ENCODE measurements around the gene PPP2R2B. TPM values are rescaled to one million over a fixed set of nuclear protein-coding genes. Genes with fewer than 3 reads are reported as not detected.

The PPP2R2B gene
- total RNA-seq, 1 experiment from 2014 or later: 20.3 TPM

DNA sequence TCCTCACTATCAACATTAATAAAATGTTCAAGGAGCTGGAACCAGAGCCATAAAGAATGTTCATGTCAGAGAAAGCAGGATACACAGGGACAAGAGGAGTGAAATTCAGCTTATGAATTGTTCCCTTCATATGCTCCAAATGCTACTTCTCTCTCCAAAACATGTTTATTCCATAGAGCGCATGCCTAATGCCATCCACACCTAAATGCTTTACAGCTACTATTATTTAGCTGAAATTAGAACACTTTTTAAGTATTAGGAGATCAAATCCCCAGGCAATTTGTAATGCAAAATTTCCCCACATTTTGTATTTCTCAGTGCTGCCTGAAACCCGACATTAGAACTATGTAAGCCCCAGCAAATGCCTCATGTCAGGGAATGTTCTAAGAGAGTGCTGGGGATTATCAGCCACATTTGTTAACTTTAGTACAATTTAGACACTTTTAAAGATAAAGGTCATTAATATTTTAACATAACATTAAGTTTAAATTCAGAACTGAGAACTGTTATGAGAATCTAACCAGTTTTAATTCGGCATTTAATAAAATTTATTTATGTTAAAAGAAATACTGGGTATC is 75.5 kb downstream of the PPP2R2B start (continued):
- no peak for TF ChIP-seq ZNF121 (CRISPR knock-in tag; IDR thresholded peaks at IDR 0.05)

DNA sequence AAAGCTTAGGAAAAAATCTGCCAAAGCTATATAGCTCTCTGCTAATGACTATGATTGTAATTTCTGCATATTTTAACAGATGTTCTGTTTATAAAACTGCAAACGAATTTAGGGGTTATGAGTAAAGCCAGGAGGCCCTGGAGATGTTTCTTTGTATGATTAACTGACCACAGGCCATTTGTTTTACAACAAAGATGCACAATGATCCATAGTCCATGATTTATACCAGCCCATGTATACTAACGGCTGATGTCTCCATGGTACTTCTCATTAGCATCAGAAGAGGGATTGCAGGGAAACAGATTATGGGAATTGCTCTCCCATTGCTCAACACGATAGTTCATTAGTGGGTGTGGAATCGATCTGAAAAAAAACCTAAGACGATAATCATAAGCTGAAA is 78.9 kb downstream of the PPP2R2B start:
- CTCF ChIA-PET: interaction anchor here (1.4 kb wide), 1 partner anchor 19 kb away, joined by 3 read pairs; no protein-coding TSS in a partner anchor
- ATAC-seq (no peak), DNase-seq (ENCODE audit: low spot score) (no peak)
- H3K4me1 Mint-ChIP-seq: peaks cover 72% of the 10 kb centered on the region
- no peak for TF ChIP-seq ZBTB21 (CRISPR knock-in tag; IDR thresholded peaks at IDR 0.05; ENCODE audit: borderline replicate concordance)
- TF ChIP-seq, protein P1, sequence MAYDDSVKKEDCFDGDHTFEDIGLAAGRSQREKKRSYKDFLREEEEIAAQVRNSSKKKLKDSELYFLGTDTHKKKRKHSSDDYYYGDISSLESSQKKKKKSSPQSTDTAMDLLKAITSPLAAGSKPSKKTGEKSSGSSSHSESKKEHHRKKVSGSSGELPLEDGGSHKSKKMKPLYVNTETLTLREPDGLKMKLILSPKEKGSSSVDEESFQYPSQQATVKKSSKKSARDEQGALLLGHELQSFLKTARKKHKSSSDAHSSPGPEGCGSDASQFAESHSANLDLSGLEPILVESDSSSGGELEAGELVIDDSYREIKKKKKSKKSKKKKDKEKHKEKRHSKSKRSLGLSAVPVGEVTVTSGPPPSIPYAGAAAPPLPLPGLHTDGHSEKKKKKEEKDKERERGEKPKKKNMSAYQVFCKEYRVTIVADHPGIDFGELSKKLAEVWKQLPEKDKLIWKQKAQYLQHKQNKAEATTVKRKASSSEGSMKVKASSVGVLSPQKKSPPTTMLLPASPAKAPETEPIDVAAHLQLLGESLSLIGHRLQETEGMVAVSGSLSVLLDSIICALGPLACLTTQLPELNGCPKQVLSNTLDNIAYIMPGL (CRISPR knock-in tag; IDR thresholded peaks at IDR 0.05): no peak
- TF ChIP-seq, protein P2, sequence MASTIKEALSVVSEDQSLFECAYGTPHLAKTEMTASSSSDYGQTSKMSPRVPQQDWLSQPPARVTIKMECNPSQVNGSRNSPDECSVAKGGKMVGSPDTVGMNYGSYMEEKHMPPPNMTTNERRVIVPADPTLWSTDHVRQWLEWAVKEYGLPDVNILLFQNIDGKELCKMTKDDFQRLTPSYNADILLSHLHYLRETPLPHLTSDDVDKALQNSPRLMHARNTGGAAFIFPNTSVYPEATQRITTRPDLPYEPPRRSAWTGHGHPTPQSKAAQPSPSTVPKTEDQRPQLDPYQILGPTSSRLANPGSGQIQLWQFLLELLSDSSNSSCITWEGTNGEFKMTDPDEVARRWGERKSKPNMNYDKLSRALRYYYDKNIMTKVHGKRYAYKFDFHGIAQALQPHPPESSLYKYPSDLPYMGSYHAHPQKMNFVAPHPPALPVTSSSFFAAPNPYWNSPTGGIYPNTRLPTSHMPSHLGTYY (CRISPR knock-in tag; IDR thresholded peaks at IDR 0.05): no peak
- TF ChIP-seq, protein P3, sequence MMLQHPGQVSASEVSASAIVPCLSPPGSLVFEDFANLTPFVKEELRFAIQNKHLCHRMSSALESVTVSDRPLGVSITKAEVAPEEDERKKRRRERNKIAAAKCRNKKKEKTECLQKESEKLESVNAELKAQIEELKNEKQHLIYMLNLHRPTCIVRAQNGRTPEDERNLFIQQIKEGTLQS (CRISPR knock-in tag; conservative IDR thresholded peaks at IDR 0.05): no peak
- no peak for TF ChIP-seq ZNF121 (CRISPR knock-in tag; IDR thresholded peaks at IDR 0.05)
- TF ChIP-seq, protein P4, sequence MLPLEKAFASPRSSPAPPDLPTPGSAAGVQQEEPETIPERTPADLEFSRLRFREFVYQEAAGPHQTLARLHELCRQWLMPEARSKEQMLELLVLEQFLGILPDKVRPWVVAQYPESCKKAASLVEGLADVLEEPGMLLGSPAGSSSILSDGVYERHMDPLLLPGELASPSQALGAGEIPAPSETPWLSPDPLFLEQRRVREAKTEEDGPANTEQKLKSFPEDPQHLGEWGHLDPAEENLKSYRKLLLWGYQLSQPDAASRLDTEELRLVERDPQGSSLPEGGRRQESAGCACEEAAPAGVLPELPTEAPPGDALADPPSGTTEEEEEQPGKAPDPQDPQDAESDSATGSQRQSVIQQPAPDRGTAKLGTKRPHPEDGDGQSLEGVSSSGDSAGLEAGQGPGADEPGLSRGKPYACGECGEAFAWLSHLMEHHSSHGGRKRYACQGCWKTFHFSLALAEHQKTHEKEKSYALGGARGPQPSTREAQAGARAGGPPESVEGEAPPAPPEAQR (CRISPR knock-in tag; IDR thresholded peaks at IDR 0.05): no peak
- no peak for TF ChIP-seq NFATC4 (CRISPR knock-in tag; IDR thresholded peaks at IDR 0.05)
- TF ChIP-seq, protein P5, sequence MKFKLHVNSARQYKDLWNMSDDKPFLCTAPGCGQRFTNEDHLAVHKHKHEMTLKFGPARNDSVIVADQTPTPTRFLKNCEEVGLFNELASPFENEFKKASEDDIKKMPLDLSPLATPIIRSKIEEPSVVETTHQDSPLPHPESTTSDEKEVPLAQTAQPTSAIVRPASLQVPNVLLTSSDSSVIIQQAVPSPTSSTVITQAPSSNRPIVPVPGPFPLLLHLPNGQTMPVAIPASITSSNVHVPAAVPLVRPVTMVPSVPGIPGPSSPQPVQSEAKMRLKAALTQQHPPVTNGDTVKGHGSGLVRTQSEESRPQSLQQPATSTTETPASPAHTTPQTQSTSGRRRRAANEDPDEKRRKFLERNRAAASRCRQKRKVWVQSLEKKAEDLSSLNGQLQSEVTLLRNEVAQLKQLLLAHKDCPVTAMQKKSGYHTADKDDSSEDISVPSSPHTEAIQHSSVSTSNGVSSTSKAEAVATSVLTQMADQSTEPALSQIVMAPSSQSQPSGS (CRISPR knock-in tag; IDR thresholded peaks at IDR 0.05; ENCODE audit: borderline replicate concordance, low read depth): no peak
- no peak for TF ChIP-seq EMX1 (CRISPR knock-in tag; IDR thresholded peaks at IDR 0.05)
- TF ChIP-seq CBFB (CRISPR knock-in tag; IDR thresholded peaks at IDR 0.05; ENCODE audit: low read depth): no peak
- TF ChIP-seq JAZF1 (CRISPR knock-in tag; IDR thresholded peaks at IDR 0.05): no peak
- TF ChIP-seq, protein P6, sequence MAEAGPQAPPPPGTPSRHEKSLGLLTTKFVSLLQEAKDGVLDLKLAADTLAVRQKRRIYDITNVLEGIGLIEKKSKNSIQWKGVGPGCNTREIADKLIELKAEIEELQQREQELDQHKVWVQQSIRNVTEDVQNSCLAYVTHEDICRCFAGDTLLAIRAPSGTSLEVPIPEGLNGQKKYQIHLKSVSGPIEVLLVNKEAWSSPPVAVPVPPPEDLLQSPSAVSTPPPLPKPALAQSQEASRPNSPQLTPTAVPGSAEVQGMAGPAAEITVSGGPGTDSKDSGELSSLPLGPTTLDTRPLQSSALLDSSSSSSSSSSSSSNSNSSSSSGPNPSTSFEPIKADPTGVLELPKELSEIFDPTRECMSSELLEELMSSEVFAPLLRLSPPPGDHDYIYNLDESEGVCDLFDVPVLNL (CRISPR knock-in tag; IDR thresholded peaks at IDR 0.05; ENCODE audit: borderline replicate concordance, low read depth): no peak
- TF ChIP-seq MXD4 (CRISPR knock-in tag; IDR thresholded peaks at IDR 0.05; ENCODE audit: borderline replicate concordance): no peak
- TF ChIP-seq ZNF416 (CRISPR knock-in tag; IDR thresholded peaks at IDR 0.05): no peak
- no peak for TF ChIP-seq ZNF232 (CRISPR knock-in tag; IDR thresholded peaks at IDR 0.05)
- no peak for TF ChIP-seq TEAD4 (CRISPR knock-in tag; IDR thresholded peaks at IDR 0.05)
- no peak overlapping the region for H3K4me3 Mint-ChIP-seq
- no peaks in the 10 kb centered on the region for H3K9me3 Mint-ChIP-seq
- H3K36me3 Mint-ChIP-seq: no peaks in the 10 kb centered on the region
- no peaks in the 10 kb centered on the region for H3K27me3 Mint-ChIP-seq (ENCODE audit: low read depth)
- POLR2A ChIA-PET: no interaction called here
- H3K27ac Mint-ChIP-seq: no peak overlapping the region

DNA sequence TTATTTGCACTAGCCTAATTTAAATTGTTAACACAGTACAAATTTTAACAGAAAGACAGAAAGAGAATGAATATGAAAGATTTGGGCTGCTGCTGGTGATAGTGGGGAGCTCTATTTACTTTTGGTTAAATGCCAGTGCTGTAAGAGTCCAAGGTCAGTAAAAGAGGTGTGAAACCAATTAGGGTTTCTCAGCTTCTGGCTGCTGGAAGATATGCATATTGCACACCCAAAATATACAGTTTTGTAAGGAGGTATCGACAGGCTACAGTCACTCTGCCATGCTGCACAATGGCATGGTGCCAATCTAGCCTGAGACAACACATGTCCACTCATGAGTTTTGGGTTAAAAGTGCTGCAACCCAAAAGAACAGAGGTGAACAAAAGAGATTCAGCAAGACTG is 79.3 kb downstream of the PPP2R2B start:
- POLR2A ChIA-PET: no interaction called here
- Mint-ChIP-seq H3K9me3 (no peaks in the 10 kb centered on the region), H3K27me3 (ENCODE audit: low read depth) (no peaks in the 10 kb centered on the region), H3K4me1 (peaks cover 69% of the 10 kb centered on the region), H3K36me3 (no peaks in the 10 kb centered on the region), H3K27ac (no peak overlapping the region), H3K4me3 (no peak overlapping the region)
- no peak for DNase-seq (ENCODE audit: low spot score)
- no peak for ATAC-seq
- CTCF ChIA-PET: interaction anchor here (1.4 kb wide), 1 partner anchor 20 kb away, joined by 3 read pairs; no protein-coding TSS in a partner anchor
- TF ChIP-seq, protein P3 (CRISPR knock-in tag; conservative IDR thresholded peaks at IDR 0.05): no peak
- TF ChIP-seq OVOL2 (CRISPR knock-in tag; IDR thresholded peaks at IDR 0.05; ENCODE audit: borderline replicate concordance) (no peak), ZNF416 (CRISPR knock-in tag; IDR thresholded peaks at IDR 0.05) (no peak), SOX15 (CRISPR knock-in tag; IDR thresholded peaks at IDR 0.05) (no peak), ZNF263 (CRISPR knock-in tag; IDR thresholded peaks at IDR 0.05; ENCODE audit: low read depth) (no peak), HMGA2 (CRISPR knock-in tag; IDR thresholded peaks at IDR 0.05) (no peak), EMX1 (CRISPR knock-in tag; IDR thresholded peaks at IDR 0.05) (no peak)
- TF ChIP-seq, protein P5 (CRISPR knock-in tag; IDR thresholded peaks at IDR 0.05; ENCODE audit: borderline replicate concordance, low read depth): no peak
- TF ChIP-seq, protein P7, sequence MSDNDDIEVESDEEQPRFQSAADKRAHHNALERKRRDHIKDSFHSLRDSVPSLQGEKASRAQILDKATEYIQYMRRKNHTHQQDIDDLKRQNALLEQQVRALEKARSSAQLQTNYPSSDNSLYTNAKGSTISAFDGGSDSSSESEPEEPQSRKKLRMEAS (CRISPR knock-in tag; IDR thresholded peaks at IDR 0.05): no peak
- TF ChIP-seq, protein P8, sequence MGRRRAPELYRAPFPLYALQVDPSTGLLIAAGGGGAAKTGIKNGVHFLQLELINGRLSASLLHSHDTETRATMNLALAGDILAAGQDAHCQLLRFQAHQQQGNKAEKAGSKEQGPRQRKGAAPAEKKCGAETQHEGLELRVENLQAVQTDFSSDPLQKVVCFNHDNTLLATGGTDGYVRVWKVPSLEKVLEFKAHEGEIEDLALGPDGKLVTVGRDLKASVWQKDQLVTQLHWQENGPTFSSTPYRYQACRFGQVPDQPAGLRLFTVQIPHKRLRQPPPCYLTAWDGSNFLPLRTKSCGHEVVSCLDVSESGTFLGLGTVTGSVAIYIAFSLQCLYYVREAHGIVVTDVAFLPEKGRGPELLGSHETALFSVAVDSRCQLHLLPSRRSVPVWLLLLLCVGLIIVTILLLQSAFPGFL (CRISPR knock-in tag; IDR thresholded peaks at IDR 0.05; ENCODE audit: borderline replicate concordance): no peak
